ENCODE measurements around the gene FOSL2.
"Not testable (repeated sequence)": the region's sequence is repeated elsewhere in the genome, so short reads cannot be mapped to it uniquely, and the experiment has no call there.

FOSL2 gene

DNA sequence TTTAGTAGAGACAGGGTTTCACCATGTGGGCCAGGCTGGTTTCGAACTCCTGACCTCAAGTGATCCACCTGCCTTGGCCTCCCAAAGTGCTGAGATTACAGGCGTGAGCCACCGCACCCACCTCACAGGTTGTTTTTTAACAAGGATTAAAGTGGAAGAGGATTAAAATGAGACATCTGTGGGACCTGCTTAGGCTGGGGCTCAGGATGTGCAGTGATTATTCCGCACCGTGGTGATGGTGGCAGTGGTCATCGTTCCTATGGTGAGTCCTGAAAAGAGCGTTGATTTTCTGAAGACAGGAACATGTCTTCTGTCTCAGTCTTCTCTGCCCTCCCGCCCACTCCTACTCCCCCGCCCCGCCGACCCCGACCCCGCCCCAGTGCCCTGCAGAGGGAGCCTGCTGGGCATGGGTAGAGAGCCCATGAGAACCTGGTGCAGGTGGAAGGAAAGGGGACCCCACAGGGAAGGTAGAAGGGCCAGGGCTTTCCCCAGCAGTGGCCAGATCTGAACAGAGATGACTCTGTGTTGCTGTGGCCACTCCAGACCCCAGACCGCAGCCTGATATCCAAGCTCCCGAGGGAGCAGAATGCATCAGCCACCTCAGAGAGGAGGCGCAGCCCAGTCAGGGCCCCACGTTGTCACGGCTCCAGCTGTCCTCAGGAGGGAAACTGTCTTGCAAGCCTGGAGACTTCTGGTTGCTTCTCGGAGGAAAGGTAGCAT, 34.5 kb upstream of the FOSL2 start:
- DNase-seq: no peak

DNA sequence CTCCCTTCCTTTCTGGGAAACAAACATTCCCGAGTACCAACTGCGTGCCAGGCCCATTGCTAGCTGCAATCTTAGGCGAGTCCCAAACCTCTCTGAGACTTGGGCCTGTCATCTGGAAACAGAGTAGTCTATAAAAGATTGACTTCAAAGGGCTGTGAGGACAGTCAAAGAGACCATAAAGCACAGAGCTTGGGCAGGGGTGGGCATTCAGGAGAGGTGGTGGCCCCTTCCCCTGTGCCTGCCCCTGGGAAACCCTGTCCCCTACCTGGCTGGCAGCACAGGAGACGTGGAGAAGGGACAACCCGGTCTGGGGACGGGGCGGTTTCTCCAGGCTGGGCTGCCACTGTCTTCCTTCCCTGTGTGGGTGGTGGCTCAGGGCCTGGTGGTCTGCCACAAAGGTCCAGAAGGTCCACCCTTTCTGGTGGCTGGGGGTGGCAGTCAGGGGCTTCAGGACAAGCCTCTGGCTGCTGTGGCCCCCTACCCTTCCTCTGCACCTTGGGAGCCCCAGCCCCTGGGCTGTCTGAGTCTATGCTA, 33.9 kb upstream of the FOSL2 start:
- DNase-seq: no peak

DNA sequence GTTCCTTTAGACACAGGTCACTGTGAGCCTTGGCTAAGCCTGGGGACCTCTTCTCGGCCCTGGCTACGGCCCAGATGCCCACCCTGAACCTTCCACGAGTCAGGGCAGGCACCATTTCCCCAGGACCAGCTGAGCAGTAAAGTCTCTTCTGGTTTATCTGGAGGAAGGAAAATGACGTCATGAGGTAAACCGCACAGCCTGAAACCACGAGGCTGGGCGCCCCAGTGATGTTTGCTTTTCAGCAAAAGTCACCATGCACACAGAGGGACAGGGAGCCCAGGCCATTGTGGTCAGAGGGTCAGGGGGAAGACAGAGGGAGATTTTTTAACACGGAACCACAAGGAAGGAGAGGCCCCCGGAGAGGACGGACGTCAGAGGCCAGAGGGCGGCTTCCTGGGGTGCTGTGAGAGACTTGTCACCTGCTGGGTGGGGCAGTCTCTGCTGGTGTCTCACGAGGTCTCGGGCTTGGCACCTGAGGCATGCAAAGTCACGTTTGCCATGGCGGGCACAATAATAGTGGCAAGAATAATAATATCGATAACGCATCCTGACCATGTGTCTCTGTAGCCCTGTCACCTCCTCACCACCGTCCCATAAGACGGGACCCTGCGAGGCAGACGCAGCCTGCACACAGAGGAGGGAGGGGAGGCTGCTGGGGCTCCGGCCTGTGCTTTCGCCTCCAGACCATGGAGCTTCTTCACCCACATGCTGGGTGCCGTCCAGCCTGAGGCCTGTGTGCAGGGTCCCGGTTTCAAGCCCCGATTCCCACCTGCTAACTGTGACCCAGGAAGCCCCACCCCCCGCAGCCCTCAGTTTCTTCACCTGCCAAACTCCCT, 33.2 kb upstream of the FOSL2 start:
- DNase-seq: peak; percentile 84

- no peak for DNase-seq
These were observed 32.5 kb upstream of the FOSL2 start for GRCh38 chr2:28360058-28360717.

- no peak for DNase-seq
These were observed 31.9 kb upstream of the FOSL2 start for GRCh38 chr2:28360718-28361293.

DNA sequence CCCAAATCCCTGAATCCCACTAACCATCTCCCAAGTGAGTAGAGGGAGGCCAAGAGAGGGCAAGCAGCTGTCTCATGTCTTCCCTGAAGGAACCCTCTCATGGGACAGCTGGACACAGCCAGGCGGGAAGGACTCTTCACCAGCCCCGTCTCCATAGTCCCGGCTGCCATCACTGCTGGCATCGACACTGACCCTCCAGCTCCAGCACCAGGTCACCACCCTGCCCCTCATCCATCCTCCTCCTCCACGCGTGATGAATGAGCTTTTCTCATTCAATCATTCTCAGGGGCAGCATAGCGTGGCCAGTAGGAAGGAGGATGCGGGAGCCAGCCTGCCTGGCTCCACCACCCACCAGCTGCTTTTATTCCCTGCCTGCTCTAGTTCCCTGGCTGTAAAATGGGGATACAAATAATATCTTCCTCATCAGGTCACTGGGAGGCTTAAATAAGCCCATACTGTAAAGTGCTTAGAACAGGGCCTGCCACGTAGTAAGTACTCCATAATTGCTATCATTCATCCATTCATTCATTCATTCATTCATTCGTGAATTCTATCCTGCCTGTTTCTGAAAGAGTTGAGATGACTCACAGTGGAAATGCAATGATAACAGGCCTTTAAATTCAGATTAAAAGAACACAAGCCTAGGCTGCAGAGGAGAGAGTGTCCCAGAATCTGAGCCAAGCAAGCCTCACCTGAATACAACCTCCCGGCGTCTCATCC, 30.5 kb upstream of the FOSL2 start:
- no peak for DNase-seq

DNA sequence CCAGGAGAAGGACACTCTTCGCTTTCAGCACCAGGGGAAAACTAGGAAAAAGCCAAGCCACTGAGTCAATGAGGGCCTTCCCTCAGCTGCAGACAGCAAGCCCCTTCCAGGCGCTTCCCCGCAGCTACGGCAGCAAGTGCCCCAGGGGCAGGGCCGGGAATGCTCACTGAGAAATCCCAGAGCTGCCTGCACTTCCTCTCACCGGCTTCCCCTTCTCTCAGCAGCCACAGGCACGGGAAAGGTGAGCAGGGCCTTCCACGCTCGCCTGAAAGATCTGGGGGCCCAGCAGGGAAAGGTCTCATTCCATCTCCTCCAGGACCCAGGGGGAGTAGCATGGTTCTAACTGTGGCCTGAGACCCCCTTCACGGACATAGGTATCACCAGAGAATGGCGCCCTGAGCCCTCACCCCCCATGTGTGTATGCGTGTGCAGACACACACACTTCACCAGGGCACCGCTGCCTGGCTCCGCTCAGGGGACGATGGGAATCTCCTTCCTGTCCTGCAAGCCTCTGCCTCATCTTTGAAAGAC, 29.6 kb upstream of the FOSL2 start:
- DNase-seq: no peak

- no peak for DNase-seq
These were observed 28.9 kb upstream of the FOSL2 start for GRCh38 chr2:28363686-28364280.

DNA sequence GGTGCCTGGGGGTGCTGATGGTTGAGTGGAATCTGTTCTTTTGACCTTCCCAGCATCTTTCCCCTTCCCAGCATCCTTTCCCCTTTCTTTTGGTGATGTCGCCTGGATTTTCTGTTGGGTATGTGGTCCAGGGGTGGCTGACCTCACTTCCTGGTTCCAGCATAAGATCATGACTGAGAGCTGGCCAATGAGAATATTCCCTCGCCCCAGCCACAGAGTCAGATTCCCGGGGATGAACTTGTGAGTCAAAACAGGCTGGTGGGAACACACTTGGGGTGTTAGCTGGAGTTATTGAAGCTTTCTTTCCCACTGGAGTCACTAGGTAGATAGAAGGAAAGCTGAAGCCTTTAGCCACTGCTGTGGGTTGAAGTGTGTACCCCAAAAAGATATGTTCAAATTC, 28.0 kb upstream of the FOSL2 start:
- no peak for DNase-seq

GRCh38 chr2:28365158-28365557, 27.5 kb upstream of the FOSL2 start:
- DNase-seq: no peak

DNA sequence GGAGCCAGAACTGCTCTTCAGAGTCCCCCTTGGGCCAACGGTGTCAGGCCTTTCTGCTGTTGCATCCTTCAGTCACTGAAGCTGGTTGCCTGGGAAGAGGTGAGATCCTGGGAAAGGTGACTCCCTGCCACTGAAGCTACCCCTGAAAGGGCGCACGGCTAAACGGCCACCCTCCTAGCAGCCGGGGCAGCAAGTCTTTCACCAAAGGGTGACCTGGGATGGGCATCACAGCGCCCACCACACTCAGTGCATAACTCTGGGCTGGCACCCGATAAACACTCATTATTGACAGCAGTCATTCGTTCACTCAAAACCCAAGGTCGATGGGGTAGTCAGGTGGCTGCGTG, 26.5 kb upstream of the FOSL2 start:
- no peak for DNase-seq

- peak; percentile 70 for DNase-seq
These were observed 26.0 kb upstream of the FOSL2 start for GRCh38 chr2:28366496-28367282.

- no peak for DNase-seq
These were observed 24.8 kb upstream of the FOSL2 start for GRCh38 chr2:28367667-28368356.

DNA sequence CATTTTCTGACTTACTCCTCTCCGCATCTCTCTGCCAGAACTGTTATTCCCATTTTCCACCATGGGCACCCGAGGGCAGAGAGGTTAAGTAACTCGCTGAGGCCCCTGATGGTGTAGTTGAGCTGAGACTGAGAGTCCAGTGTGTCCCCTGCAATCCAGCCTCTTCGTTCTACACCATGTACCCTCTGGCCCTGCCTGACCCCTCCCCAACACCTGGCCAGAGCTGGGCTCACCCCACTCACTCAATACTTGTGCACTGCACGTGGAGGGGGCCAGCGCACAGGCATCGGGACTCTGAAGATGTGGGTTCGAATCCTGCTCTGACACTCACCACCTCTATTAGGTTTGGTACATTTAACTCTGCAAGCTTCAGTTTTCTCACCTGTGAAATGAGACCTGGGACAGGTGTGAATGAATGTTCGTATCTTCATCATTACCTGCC, 24.3 kb upstream of the FOSL2 start:
- DNase-seq: no peak

DNA sequence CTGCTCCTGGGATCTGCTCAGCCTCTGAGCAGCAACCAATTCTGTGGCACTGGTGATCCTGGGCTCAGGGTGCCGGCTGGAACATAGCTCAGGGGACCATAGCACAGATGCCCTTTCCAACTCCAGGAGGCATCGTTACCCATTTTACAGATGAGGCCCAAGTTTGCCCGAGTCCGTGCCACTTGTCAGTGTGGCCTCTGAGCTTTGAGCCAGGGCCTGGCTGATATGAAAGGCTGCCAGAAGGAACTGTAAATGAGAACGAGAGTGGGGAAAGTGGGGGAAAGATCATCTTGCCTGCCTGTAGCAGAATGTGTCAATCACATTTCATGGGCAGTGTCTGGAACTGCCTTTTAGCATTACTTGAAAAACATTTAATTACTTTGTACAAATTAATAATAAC, 23.3 kb upstream of the FOSL2 start:
- no peak for DNase-seq

GRCh38 chr2:28370354-28370753, 22.3 kb upstream of the FOSL2 start:
- DNase-seq: no peak

DNA sequence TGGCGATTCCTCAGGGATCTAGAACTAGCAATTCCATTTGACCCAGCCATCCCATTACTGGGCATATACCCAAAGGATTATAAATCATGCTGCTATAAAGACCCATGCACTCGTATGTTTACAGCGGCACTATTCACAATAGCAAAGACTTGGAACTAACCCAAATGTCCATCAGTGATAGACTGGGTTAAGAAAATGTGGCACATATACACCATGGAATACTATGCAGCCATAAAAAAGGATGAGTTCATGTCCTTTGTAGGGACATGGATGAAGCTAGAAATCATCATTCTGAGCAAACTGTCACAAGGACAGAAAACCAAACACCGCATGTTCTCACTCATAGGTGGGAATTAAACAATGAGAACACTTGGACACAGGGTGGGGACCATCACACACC, 20.9 kb upstream of the FOSL2 start:
- DNase-seq: not testable (repeated sequence)

- no peak for DNase-seq
These were observed 18.8 kb upstream of the FOSL2 start for GRCh38 chr2:28373854-28374253.

GRCh38 chr2:28374331-28374730, 18.3 kb upstream of the FOSL2 start:
- DNase-seq: no peak

- no peak for DNase-seq
These were observed 17.4 kb upstream of the FOSL2 start for GRCh38 chr2:28375236-28375635.

Data from CD4-positive, alpha-beta T cell treated with Interleukin-4 for 4 hours (primary cell).